Gastrocnemius medialis (tissue), 4 donors: ENCODE data around the gene METTL21C.

Experiments used
- POLR2A ChIP-seq, 2 donors: fragments of 450-650 bp; IDR thresholded peaks; one replicate each; pipeline ENCODE4 v1.6.1; 2017; ENCODE audit warnings: antibody characterized with exemption in 2 of 2, mild to moderate bottlenecking in 2 of 2, moderate library complexity in 2 of 2
- TF ChIP-seq, protein P1 (sequence below), 5 experiments: fragments of 450-650 bp in 3 of 5; fragments of 200-600 bp in 2 of 5; sonication (generic) in 2 of 5; IDR thresholded peaks in 4 of 5; conservative IDR thresholded peaks in 1 of 5; 1 replicate in 4 of 5; 2 replicates in 1 of 5; pipeline ENCODE4 v1.5.1; 2016 to 2019; ENCODE audit warnings: antibody characterized with exemption in 5 of 5, mild to moderate bottlenecking in 3 of 5, moderate library complexity in 3 of 5

DNA sequence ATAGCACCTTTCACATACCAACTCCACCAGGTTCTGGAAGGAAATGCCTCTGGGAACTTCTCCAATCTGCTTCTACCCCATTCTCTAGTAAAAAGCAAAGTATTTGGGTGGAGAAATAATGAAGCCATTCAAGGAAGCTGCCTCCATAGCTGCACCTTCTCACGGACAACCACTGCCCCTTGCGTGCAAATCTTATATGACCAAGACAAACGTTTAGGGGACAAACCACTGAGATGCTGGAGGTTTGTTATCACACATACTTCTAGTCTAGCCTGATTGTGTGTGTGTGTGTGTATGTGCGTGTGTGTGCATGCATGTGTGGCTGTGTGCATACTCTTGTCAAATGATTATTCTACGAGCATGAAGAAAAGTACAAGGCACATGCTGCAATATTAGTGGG is 6.5 kb upstream of the METTL21C start:
- TF ChIP-seq, protein P1, sequence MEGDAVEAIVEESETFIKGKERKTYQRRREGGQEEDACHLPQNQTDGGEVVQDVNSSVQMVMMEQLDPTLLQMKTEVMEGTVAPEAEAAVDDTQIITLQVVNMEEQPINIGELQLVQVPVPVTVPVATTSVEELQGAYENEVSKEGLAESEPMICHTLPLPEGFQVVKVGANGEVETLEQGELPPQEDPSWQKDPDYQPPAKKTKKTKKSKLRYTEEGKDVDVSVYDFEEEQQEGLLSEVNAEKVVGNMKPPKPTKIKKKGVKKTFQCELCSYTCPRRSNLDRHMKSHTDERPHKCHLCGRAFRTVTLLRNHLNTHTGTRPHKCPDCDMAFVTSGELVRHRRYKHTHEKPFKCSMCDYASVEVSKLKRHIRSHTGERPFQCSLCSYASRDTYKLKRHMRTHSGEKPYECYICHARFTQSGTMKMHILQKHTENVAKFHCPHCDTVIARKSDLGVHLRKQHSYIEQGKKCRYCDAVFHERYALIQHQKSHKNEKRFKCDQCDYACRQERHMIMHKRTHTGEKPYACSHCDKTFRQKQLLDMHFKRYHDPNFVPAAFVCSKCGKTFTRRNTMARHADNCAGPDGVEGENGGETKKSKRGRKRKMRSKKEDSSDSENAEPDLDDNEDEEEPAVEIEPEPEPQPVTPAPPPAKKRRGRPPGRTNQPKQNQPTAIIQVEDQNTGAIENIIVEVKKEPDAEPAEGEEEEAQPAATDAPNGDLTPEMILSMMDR (IDR thresholded peaks at IDR 0.05 in 4 of 5, conservative IDR thresholded peaks at IDR 0.05 in 1 of 5): no peak
- no peak for TF ChIP-seq POLR2A (IDR thresholded peaks at IDR 0.05)
